ENCODE results near the gene SGSH. TPM values are rescaled to one million over a fixed set of nuclear protein-coding genes. Genes with fewer than 3 reads are reported as not detected.
"Not testable (repeated sequence)": the region's sequence is repeated elsewhere in the genome, so short reads cannot be mapped to it uniquely, and the experiment has no call there.

The SGSH gene
- total and polyA plus RNA-seq, 3 donors from 2014 or later: 19.8 to 50.3 (median 29.7) TPM

DNA sequence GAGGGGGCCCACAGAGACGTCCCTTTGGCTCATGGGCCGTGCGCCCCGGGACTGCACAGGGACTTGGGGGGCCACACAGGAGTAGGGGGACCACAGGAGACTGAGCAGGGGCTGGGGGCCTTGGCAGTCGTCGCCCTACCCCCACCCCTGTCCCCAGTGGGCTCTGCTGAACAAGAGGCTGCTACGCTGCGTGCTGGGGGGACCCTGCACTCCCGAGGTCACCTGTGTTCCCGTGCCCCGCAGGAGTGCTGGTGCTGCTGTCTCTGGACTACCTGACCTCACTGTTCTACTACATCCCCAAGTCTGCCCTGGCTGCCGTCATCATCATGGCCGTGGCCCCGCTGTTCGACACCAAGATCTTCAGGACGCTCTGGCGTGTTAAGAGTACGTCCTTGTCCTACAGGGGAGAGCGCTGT, 26.1 kb upstream of the SGSH start:
- H3K27ac ChIP-seq: no peak overlapping the region
- H3K4me1 ChIP-seq: no peaks in the 10 kb centered on the region
- no peaks in the 10 kb centered on the region for H3K27me3 ChIP-seq
- intact Hi-C loops (cut with DNase I; ENCODE audit: low total_unique reads): no loop called here
- no peaks in the 10 kb centered on the region for H3K9me3 ChIP-seq
- no peak overlapping the region for H3K4me3 ChIP-seq
- DNase-seq: no peak
- no peaks in the 10 kb centered on the region for H3K36me3 ChIP-seq (ENCODE audit: low read depth, missing control alignments)
- 97 to 100% methylated on average over 3 to 16 of the region's 19 CpGs for WGBS, 2 donors
- TF ChIP-seq CTCF (IDR thresholded peaks at IDR 0.05) (no peak), POLR2A (IDR thresholded peaks at IDR 0.05) (no peak)

- intact Hi-C loops (cut with DNase I; ENCODE audit: low total_unique reads): no loop called here
- Histone ChIP-seq H3K9me3 (no peaks in the 10 kb centered on the region), H3K4me3 (no peak overlapping the region), H3K4me1 (no peaks in the 10 kb centered on the region), H3K36me3 (ENCODE audit: low read depth, missing control alignments) (no peaks in the 10 kb centered on the region), H3K27me3 (no peaks in the 10 kb centered on the region), H3K27ac (no peak overlapping the region)
- TF ChIP-seq CTCF (IDR thresholded peaks at IDR 0.05) (no peak), POLR2A (IDR thresholded peaks at IDR 0.05) (no peak)
- DNase-seq: no peak
- WGBS, 2 donors: 91 to 97% methylated on average over 21 to 25 of the region's 27 CpGs
Measured at GRCh38 chr17:80245566-80246265, 25.6 kb upstream of the SGSH start.

- intact Hi-C loops (cut with DNase I; ENCODE audit: low total_unique reads): no loop called here
- Histone ChIP-seq H3K36me3 (ENCODE audit: low read depth, missing control alignments) (no peaks in the 10 kb centered on the region), H3K27ac (no peak overlapping the region), H3K27me3 (no peaks in the 10 kb centered on the region), H3K4me3 (no peak overlapping the region), H3K4me1 (no peaks in the 10 kb centered on the region), H3K9me3 (no peaks in the 10 kb centered on the region)
- DNase-seq: no peak
- no peak for TF ChIP-seq CTCF (IDR thresholded peaks at IDR 0.05)
- no peak for TF ChIP-seq POLR2A (IDR thresholded peaks at IDR 0.05)
- WGBS, 2 donors: 88 to 93% methylated on average over 22 of the region's 22 CpGs
Measured at GRCh38 chr17:80244871-80245509, 24.9 kb upstream of the SGSH start.

DNA sequence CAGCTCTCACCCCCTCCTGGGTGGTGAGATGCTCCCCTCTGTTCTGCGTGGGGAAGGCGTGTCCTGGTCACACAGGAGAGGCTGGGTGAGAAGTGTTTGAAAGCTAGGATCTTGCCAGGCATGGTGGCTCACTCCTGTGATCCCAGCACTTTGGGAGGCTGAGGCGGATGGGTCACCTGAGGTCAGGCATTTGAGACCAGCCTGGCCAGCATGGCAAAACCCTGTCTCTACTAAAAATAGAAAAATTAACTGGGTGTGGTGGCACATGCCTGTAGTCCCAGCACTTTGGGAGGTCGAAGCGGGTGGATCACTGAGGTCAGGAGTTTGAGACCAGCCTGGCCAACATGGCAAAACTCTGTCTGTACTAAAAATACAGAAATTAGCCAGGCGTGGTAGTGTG, 24.3 kb upstream of the SGSH start:
- H3K27ac ChIP-seq; DNase-seq; H3K36me3 ChIP-seq (ENCODE audit: low read depth, missing control alignments); H3K4me1 ChIP-seq; H3K9me3 ChIP-seq; H3K27me3 ChIP-seq; H3K4me3 ChIP-seq; intact Hi-C loops (cut with DNase I; ENCODE audit: low total_unique reads): not testable (repeated sequence)
- 90 to 91% methylated on average over 6 of the region's 6 CpGs for WGBS, 2 donors

GRCh38 chr17:80243526-80244433, 23.6 kb upstream of the SGSH start:
- no peaks in the 10 kb centered on the region for H3K36me3 ChIP-seq (ENCODE audit: low read depth, missing control alignments)
- no peaks in the 10 kb centered on the region for H3K27me3 ChIP-seq
- no peak overlapping the region for H3K4me3 ChIP-seq
- intact Hi-C loops (cut with DNase I; ENCODE audit: low total_unique reads): no loop called here
- 84 to 94% methylated on average over 18 to 26 of the region's 26 CpGs for WGBS, 2 donors
- DNase-seq: no peak
- TF ChIP-seq CTCF (IDR thresholded peaks at IDR 0.05): no peak
- no peak for TF ChIP-seq POLR2A (IDR thresholded peaks at IDR 0.05)
- H3K9me3 ChIP-seq: no peaks in the 10 kb centered on the region
- no peaks in the 10 kb centered on the region for H3K4me1 ChIP-seq
- H3K27ac ChIP-seq: no peak overlapping the region

All from testis (tissue), 3 donors.